Fibroblast of lung (primary cell): ENCODE data around the gene RNF10. TPM values are rescaled to one million over a fixed set of nuclear protein-coding genes. Genes with fewer than 3 reads are reported as not detected.

Experiments used
- DNase-seq, 2 donors: peaks; one replicate each; pipeline versions ENCODE4 v3.0.0 to v3.0.0-alpha.2; 2010; ENCODE audit warnings: low read depth in 2 of 2
- H2AFZ ChIP-seq: 2 replicates; pipeline ENCODE4 v1.5.1; 2012; ENCODE audit warnings: low read length, control low read depth, inconsistent platforms
- H3K27ac ChIP-seq: 2 replicates; pipeline ENCODE4 v1.5.1; 2011; ENCODE audit warnings: low read length, control low read depth; ENCODE audit not compliant: insufficient read depth
- H3K27me3 ChIP-seq: 2 replicates; pipeline ENCODE4 v1.5.1; 2011; ENCODE audit warnings: mild to moderate bottlenecking, low read length; ENCODE audit not compliant: control insufficient read depth, insufficient read depth
- H3K36me3 ChIP-seq: 2 replicates; pipeline ENCODE4 v1.5.1; 2011; ENCODE audit warnings: low read length; ENCODE audit not compliant: control insufficient read depth, insufficient read depth
- H3K4me1 ChIP-seq: 2 replicates; pipeline ENCODE4 v1.5.1; 2011; ENCODE audit warnings: low read length; ENCODE audit not compliant: control insufficient read depth, insufficient read depth; ENCODE audit errors: extremely low read depth
- H3K4me2 ChIP-seq: 2 replicates; pipeline ENCODE4 v1.5.1; 2011; ENCODE audit warnings: low read length, control low read depth; ENCODE audit not compliant: insufficient read depth; ENCODE audit errors: extremely low read depth
- H3K4me3 ChIP-seq, 4 experiments: fragments of 200-600 bp in 1 of 4; sonication (generic) in 1 of 4; replicated peaks in 1 of 4; 2 replicates each; pipeline ENCODE4 v1.5.1; 2011 to 2016; ENCODE audit warnings: low read length in 4 of 4, low read depth in 3 of 4, mild to moderate bottlenecking in 3 of 4, control low read depth in 2 of 4, inconsistent platforms in 1 of 4, mixed read lengths in 1 of 4; ENCODE audit not compliant: insufficient read depth in 1 of 4; ENCODE audit errors: control extremely low read depth in 1 of 4
- H3K79me2 ChIP-seq: 2 replicates; pipeline ENCODE4 v1.5.1; 2012; ENCODE audit warnings: mild to moderate bottlenecking, low read length, inconsistent platforms; ENCODE audit not compliant: control insufficient read depth, insufficient read depth
- H3K9ac ChIP-seq: 2 replicates; pipeline ENCODE4 v1.5.1; 2011; ENCODE audit warnings: mild to moderate bottlenecking, low read length, control low read depth; ENCODE audit not compliant: insufficient read depth
- H3K9me3 ChIP-seq: 2 replicates; pipeline ENCODE4 v1.5.1; 2012; ENCODE audit warnings: low read depth, low read length; ENCODE audit not compliant: control insufficient read depth, insufficient read depth
- H4K20me1 ChIP-seq: 2 replicates; pipeline ENCODE4 v1.5.1; 2011; ENCODE audit warnings: low read length; ENCODE audit not compliant: control insufficient read depth, insufficient read depth; ENCODE audit errors: extremely low read depth
- CTCF ChIP-seq, 2 donors: IDR thresholded peaks in 1 of 2; conservative IDR thresholded peaks in 1 of 2; 1 replicate in 1 of 2; 2 replicates in 1 of 2; pipeline ENCODE4 v1.5.1; 2011 to 2012; ENCODE audit warnings: low read length in 2 of 2, control low read depth in 1 of 2, inconsistent platforms in 1 of 2, low read depth in 1 of 2, mild to moderate bottlenecking in 1 of 2
- EZH2 ChIP-seq: IDR thresholded peaks from 2 replicates; pipeline ENCODE4 v1.5.1; 2012; ENCODE audit warnings: low read length, control low read depth, mild to moderate bottlenecking; ENCODE audit errors: missing control alignments
- polyA plus RNA-seq, 2 donors: library from polyadenylated mRNA; depleted of rRNA in 1 of 2; stranded (reverse) in 1 of 2; unstranded in 1 of 2; fragments of >200 nt; gene quantifications; 2 replicates each; pipeline ENCODE4 v1.2.1, GENCODE V29; 2011 to 2012; ENCODE audit warnings: missing spikeins in 1 of 2
- total RNA-seq: library from RNA; depleted of rRNA; stranded (reverse); fragments of >200 nt; gene quantifications from 2 replicates; pipeline ENCODE4 v1.2.1, GENCODE V29; 2014

RNF10 gene
- total and polyA plus RNA-seq, 2 donors (not counting 1 experiment from before 2014, with no cell fraction given): 174 to 184 TPM

GRCh38 chr12:120537856-120538220, 3.7 kb downstream of the RNF10 start:
- no peak for TF ChIP-seq EZH2
- no peak for TF ChIP-seq CTCF (conservative IDR thresholded peaks at IDR 0.05 in 1 of 2, IDR thresholded peaks at IDR 0.05 in 1 of 2; ENCODE audit: low read depth in 1 of 2, low read length in 2 of 2)
- Histone ChIP-seq H3K4me1 (peaks cover 14% of the 10 kb centered on the region), H3K27ac (no peak overlapping the region), H3K36me3 (no peaks in the 10 kb centered on the region), H3K27me3 (no peaks in the 10 kb centered on the region), H4K20me1 (peaks cover 16% of the 10 kb centered on the region), H3K79me2 (peaks cover 80% of the 10 kb centered on the region), H3K4me2 (peak overlapping the region; percentile 97), H3K9ac (no peak overlapping the region), H2AFZ (no peak overlapping the region), H3K4me3 (peak overlapping the region; percentile 36 to 91 (median 46)), H3K9me3 (no peaks in the 10 kb centered on the region)
- no peak for DNase-seq

GRCh38 chr12:120538281-120539156, 4.4 kb downstream of the RNF10 start:
- H4K20me1 ChIP-seq: peaks cover 16% of the 10 kb centered on the region
- H3K9me3 ChIP-seq: no peaks in the 10 kb centered on the region
- no peaks in the 10 kb centered on the region for H3K36me3 ChIP-seq
- H3K4me3 ChIP-seq: peak overlapping the region in 3 of 4 experiments; percentile 41 to 91 (median 50)
- no peak overlapping the region for H3K27ac ChIP-seq
- H2AFZ ChIP-seq: no peak overlapping the region
- H3K4me1 ChIP-seq: peaks cover 14% of the 10 kb centered on the region
- peaks cover 87% of the 10 kb centered on the region for H3K79me2 ChIP-seq
- H3K4me2 ChIP-seq: peak overlapping the region; percentile 97
- TF ChIP-seq CTCF (conservative IDR thresholded peaks at IDR 0.05 in 1 of 2, IDR thresholded peaks at IDR 0.05 in 1 of 2; ENCODE audit: low read depth in 1 of 2, low read length in 2 of 2) (no peak), EZH2 (no peak)
- H3K27me3 ChIP-seq: no peaks in the 10 kb centered on the region
- H3K9ac ChIP-seq: no peak overlapping the region
- peak; percentile 47 to 84 for DNase-seq

GRCh38 chr12:120539303-120539702, 5.1 kb downstream of the RNF10 start:
- Histone ChIP-seq H3K9ac (no peak overlapping the region), H3K27me3 (no peaks in the 10 kb centered on the region), H3K27ac (peak overlapping the region; percentile 14), H3K9me3 (no peaks in the 10 kb centered on the region), H3K4me1 (peaks cover 14% of the 10 kb centered on the region), H3K4me2 (peak overlapping the region; percentile 56), H3K4me3 (peak overlapping the region in 2 of 4 experiments; percentile 20 to 91), H2AFZ (no peak overlapping the region), H3K79me2 (peaks cover 92% of the 10 kb centered on the region), H4K20me1 (peaks cover 16% of the 10 kb centered on the region), H3K36me3 (no peaks in the 10 kb centered on the region)
- no peak for TF ChIP-seq CTCF (conservative IDR thresholded peaks at IDR 0.05 in 1 of 2, IDR thresholded peaks at IDR 0.05 in 1 of 2; ENCODE audit: low read depth in 1 of 2, low read length in 2 of 2)
- no peak for TF ChIP-seq EZH2
- DNase-seq: peak; percentile 51 to 56
